Smooth muscle cell (in vitro differentiated cells): ENCODE data around the gene GSG1L. TPM values are rescaled to one million over a fixed set of nuclear protein-coding genes. Genes with fewer than 3 reads are reported as not detected.

Experiments
- DNase-seq: peaks from one replicate; lab custom pipeline; 2025; ENCODE audit not compliant: unreplicated experiment; lab: John Stamatoyannopoulos, UW
- H2AFZ ChIP-seq: fragments of 200-600 bp; sonication (generic); 2 replicates; pipeline ENCODE4 v1.6.0; 2016; ENCODE audit warnings: antibody characterized with exemption, low read depth, mild to moderate bottlenecking
- H3F3A ChIP-seq: fragments of 200-600 bp; sonication (generic); 2 replicates; pipeline ENCODE4 v1.6.0; 2017; ENCODE audit warnings: antibody characterized with exemption, low read depth
- H3K27ac ChIP-seq: fragments of 200-600 bp; sonication (generic); 2 replicates; pipeline ENCODE4 v1.5.1; 2016; ENCODE audit warnings: low read depth, mild to moderate bottlenecking
- H3K27me3 ChIP-seq: fragments of 200-600 bp; sonication (generic); 2 replicates; pipeline ENCODE4 v1.6.1; 2016; ENCODE audit warnings: low read depth, mild to moderate bottlenecking
- H3K36me3 ChIP-seq: fragments of 200-600 bp; sonication (generic); 2 replicates; pipeline ENCODE4 v1.5.1; 2016; ENCODE audit warnings: low read depth
- H3K4me1 ChIP-seq: fragments of 200-600 bp; sonication (generic); 2 replicates; pipeline ENCODE4 v1.5.1; 2016; ENCODE audit warnings: low read depth
- H3K4me2 ChIP-seq: fragments of 200-600 bp; sonication (generic); 2 replicates; pipeline ENCODE4 v1.6.0; 2016; ENCODE audit warnings: mild to moderate bottlenecking
- H3K4me3 ChIP-seq: fragments of 200-600 bp; sonication (generic); 2 replicates; pipeline ENCODE4 v1.5.1; 2016; ENCODE audit warnings: mild to moderate bottlenecking
- H3K79me2 ChIP-seq: fragments of 200-600 bp; sonication (generic); 2 replicates; pipeline ENCODE4 v1.6.0; 2016; ENCODE audit warnings: low read depth, mild to moderate bottlenecking
- H3K9ac ChIP-seq: fragments of 200-600 bp; sonication (generic); 2 replicates; pipeline ENCODE4 v1.6.0; 2016; ENCODE audit warnings: low read depth
- H3K9me3 ChIP-seq: fragments of 200-600 bp; sonication (generic); replicated peaks from 2 replicates; pipeline ENCODE4 v1.5.1; 2016; ENCODE audit warnings: low read depth
- H4K20me1 ChIP-seq: fragments of 200-600 bp; sonication (generic); 2 replicates; pipeline ENCODE4 v1.6.0; 2016; ENCODE audit warnings: low read depth
- WGBS: methylation state at CpG from one replicate; pipeline ENCODE4 v1.1.7; 2016; ENCODE audit warnings: low lambda C conversion rate; 5-methylcytosine and 5-hydroxymethylcytosine counted together
- polyA plus RNA-seq: library from polyadenylated mRNA; unstranded; fragments of >200 nt; fragmentation: Nextera tagmentation; extraction: Ambion mirVana; gene quantifications from 2 replicates; pipeline ENCODE4 v1.2.1, GENCODE V29; 2016
- total RNA-seq: library from RNA; depleted of rRNA; stranded (reverse); fragments of >200 nt; gene quantifications from 2 replicates; pipeline ENCODE4 v1.2.3, GENCODE V29; 2014
- TF ChIP-seq, protein P1 (sequence below): fragments of 200-600 bp; sonication (generic); IDR thresholded peaks from 2 replicates; pipeline ENCODE4 v1.5.1; 2017; ENCODE audit warnings: borderline replicate concordance, mild to moderate bottlenecking, antibody characterized with exemption; ENCODE audit not compliant: insufficient read depth, poor library complexity, severe bottlenecking

Gene GSG1L
- total and polyA plus RNA-seq, 2 experiments from 2014 or later, result 0.31 TPM; not detected in 1

DNA sequence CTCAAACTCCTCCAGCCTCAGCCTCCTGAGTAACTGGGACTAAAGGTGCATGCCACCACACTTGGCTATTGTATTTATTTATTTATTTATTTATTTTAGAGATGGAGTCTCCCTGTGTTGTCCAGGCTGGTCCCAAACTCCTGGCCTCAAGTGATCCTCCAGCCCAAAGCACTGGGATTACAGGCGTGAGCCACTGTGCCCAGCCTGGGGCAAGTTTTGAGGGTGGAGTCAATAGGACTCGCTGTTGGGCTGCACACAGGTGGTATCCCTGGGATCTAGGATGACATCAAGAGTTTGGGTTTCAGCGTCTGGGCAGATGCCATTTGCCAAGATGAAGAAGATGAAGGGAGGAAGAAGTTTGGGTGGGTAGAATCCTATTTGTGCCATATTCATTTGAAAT lies 213.9 kb downstream of the GSG1L start:
- Histone ChIP-seq H3F3A (no peaks in the 10 kb centered on the region), H3K9me3 (no peaks in the 10 kb centered on the region)

GRCh38 chr16:27847030-27847550 lies 216.4 kb downstream of the GSG1L start:
- no peaks in the 10 kb centered on the region for H3F3A ChIP-seq
- H3K27me3 ChIP-seq, result no peaks in the 10 kb centered on the region
- no peaks in the 10 kb centered on the region for H4K20me1 ChIP-seq
- no peaks in the 10 kb centered on the region for H3K79me2 ChIP-seq
- H3K4me1 ChIP-seq, result no peaks in the 10 kb centered on the region
- DNase-seq, result no peak
- H3K4me3 ChIP-seq, result no peak overlapping the region
- WGBS, result 32% methylated on average over 2 of the region's 2 CpGs
- no peak overlapping the region for H3K4me2 ChIP-seq
- H3K27ac ChIP-seq, result no peak overlapping the region
- no peaks in the 10 kb centered on the region for H3K36me3 ChIP-seq
- no peak overlapping the region for H3K9ac ChIP-seq
- H3K9me3 ChIP-seq, result no peaks in the 10 kb centered on the region
- TF ChIP-seq, protein P1, sequence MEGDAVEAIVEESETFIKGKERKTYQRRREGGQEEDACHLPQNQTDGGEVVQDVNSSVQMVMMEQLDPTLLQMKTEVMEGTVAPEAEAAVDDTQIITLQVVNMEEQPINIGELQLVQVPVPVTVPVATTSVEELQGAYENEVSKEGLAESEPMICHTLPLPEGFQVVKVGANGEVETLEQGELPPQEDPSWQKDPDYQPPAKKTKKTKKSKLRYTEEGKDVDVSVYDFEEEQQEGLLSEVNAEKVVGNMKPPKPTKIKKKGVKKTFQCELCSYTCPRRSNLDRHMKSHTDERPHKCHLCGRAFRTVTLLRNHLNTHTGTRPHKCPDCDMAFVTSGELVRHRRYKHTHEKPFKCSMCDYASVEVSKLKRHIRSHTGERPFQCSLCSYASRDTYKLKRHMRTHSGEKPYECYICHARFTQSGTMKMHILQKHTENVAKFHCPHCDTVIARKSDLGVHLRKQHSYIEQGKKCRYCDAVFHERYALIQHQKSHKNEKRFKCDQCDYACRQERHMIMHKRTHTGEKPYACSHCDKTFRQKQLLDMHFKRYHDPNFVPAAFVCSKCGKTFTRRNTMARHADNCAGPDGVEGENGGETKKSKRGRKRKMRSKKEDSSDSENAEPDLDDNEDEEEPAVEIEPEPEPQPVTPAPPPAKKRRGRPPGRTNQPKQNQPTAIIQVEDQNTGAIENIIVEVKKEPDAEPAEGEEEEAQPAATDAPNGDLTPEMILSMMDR, result no peak
- H2AFZ ChIP-seq, result no peak overlapping the region

More for the DNA sequence above, 213.9 kb downstream of the GSG1L start:
- no peak for DNase-seq
- TF ChIP-seq, protein P1, result no peak
- no peak overlapping the region for H3K4me2 ChIP-seq
- WGBS, result 84% methylated on average over 3 of the region's 3 CpGs
- no peaks in the 10 kb centered on the region for H3K4me1 ChIP-seq
- no peaks in the 10 kb centered on the region for H3K79me2 ChIP-seq
- no peak overlapping the region for H2AFZ ChIP-seq
- H3K27ac ChIP-seq, result no peak overlapping the region
- H3K4me3 ChIP-seq, result no peak overlapping the region
- H3K9ac ChIP-seq, result no peak overlapping the region
- no peaks in the 10 kb centered on the region for H3K36me3 ChIP-seq
- H3K27me3 ChIP-seq, result peaks cover 7% of the 10 kb centered on the region
- no peaks in the 10 kb centered on the region for H4K20me1 ChIP-seq

- H3K27ac ChIP-seq, result no peak overlapping the region
- no peak overlapping the region for H3K4me2 ChIP-seq
- 89% methylated on average over 8 of the region's 8 CpGs for WGBS
- H3K27me3 ChIP-seq, result no peaks in the 10 kb centered on the region
- H4K20me1 ChIP-seq, result no peaks in the 10 kb centered on the region
- H2AFZ ChIP-seq, result no peak overlapping the region
- no peaks in the 10 kb centered on the region for H3K4me1 ChIP-seq
- H3K4me3 ChIP-seq, result no peak overlapping the region
- no peaks in the 10 kb centered on the region for H3F3A ChIP-seq
- no peak for DNase-seq
- TF ChIP-seq, protein P1, result no peak
- no peaks in the 10 kb centered on the region for H3K79me2 ChIP-seq
- H3K9ac ChIP-seq, result no peak overlapping the region
- no peaks in the 10 kb centered on the region for H3K9me3 ChIP-seq
- H3K36me3 ChIP-seq, result no peaks in the 10 kb centered on the region
These were observed 218.7 kb downstream of the GSG1L start for GRCh38 chr16:27844826-27845225.

GRCh38 chr16:27843800-27844199 lies 219.7 kb downstream of the GSG1L start:
- Histone ChIP-seq H3K4me3 (no peak overlapping the region), H3K27me3 (no peaks in the 10 kb centered on the region), H3F3A (no peaks in the 10 kb centered on the region), H4K20me1 (no peaks in the 10 kb centered on the region), H2AFZ (no peak overlapping the region), H3K4me1 (no peaks in the 10 kb centered on the region), H3K79me2 (no peaks in the 10 kb centered on the region), H3K4me2 (no peak overlapping the region), H3K9me3 (no peaks in the 10 kb centered on the region), H3K36me3 (no peaks in the 10 kb centered on the region), H3K9ac (no peak overlapping the region), H3K27ac (no peak overlapping the region)
- TF ChIP-seq, protein P1, result no peak
- WGBS, result 83% methylated on average over 1 of the region's 1 CpG
- no peak for DNase-seq
